HepG2 (cell line): Measurements from ENCODE around the gene CTNNA3. TPM values are rescaled to one million over a fixed set of nuclear protein-coding genes. Genes with fewer than 3 reads are reported as not detected.

Experiments
- CERS6 ChIP-seq: sonication (generic); formaldehyde crosslinking; IDR thresholded peaks from 2 replicates; pipeline ENCODE4 v1.5.0; 2020; ENCODE audit warnings: missing genetic modification reagents
- HIC2 ChIP-seq: sonication (generic); formaldehyde crosslinking; IDR thresholded peaks from 2 replicates; pipeline ENCODE4 v1.9.0; 2022; ENCODE audit warnings: low read depth, missing genetic modification reagents
- MED1 ChIP-seq: sonication (generic); formaldehyde crosslinking; IDR thresholded peaks from 2 replicates; pipeline ENCODE4 v1.4.0; 2020; ENCODE audit warnings: missing genetic modification reagents
- NFE2 ChIP-seq: sonication (generic); formaldehyde crosslinking; IDR thresholded peaks from 2 replicates; pipeline ENCODE4 v1.4.0; 2020; ENCODE audit warnings: missing genetic modification reagents
- ZBTB3 ChIP-seq: sonication (generic); formaldehyde crosslinking; IDR thresholded peaks from 2 replicates; pipeline ENCODE4 v1.4.0; 2020; ENCODE audit warnings: low read depth, mild to moderate bottlenecking, moderate library complexity, missing genetic modification reagents, borderline replicate concordance
- ZNF142 ChIP-seq: sonication (generic); formaldehyde crosslinking; IDR thresholded peaks from 2 replicates; pipeline ENCODE4 v1.4.0; 2020; ENCODE audit warnings: missing genetic modification reagents
- polyA plus RNA-seq, 8 experiments: library from polyadenylated mRNA; depleted of rRNA in 3 of 8; stranded (reverse) in 7 of 8; unstranded in 1 of 8; fragments of >200 nt; fragmentation: Illumina TruSeq in 4 of 8; extraction: Trizol in 4 of 8; gene quantifications; 2 replicates each; pipeline versions ENCODE4 v1.2.1 to v1.2.3, GENCODE V29; 2011 to 2016; ENCODE audit warnings: low read depth in 4 of 8, missing spikeins in 1 of 8, mixed read lengths in 1 of 8; ENCODE audit not compliant: insufficient read depth in 1 of 8
- total RNA-seq, 5 experiments: library from RNA; depleted of rRNA; stranded (reverse); fragments of >200 nt; fragmentation: Illumina TruSeq; extraction: Trizol; gene quantifications; 2 replicates each; pipeline ENCODE4 v1.2.3, GENCODE V29; 2016; ENCODE audit warnings: low read depth in 1 of 5

Gene CTNNA3
- total and polyA plus RNA-seq, 2 of the 13 experiments (the other 11 are each of a cell fraction or from before 2014, with no cell fraction given): not detected

GRCh38 chr10:67452892-67453291 lies 243.1 kb downstream of the CTNNA3 start (continued):
- TF ChIP-seq ZNF142 (CRISPR knock-in tag): no peak
- TF ChIP-seq HIC2: no peak
- TF ChIP-seq MED1 (CRISPR knock-in tag): no peak
- TF ChIP-seq NFE2 (CRISPR knock-in tag): no peak
- no peak for TF ChIP-seq ZBTB3 (CRISPR knock-in tag)
- no peak for TF ChIP-seq CERS6 (CRISPR knock-in tag)
